ENCODE measurements around the gene POMGNT2.

The POMGNT2 gene

DNA sequence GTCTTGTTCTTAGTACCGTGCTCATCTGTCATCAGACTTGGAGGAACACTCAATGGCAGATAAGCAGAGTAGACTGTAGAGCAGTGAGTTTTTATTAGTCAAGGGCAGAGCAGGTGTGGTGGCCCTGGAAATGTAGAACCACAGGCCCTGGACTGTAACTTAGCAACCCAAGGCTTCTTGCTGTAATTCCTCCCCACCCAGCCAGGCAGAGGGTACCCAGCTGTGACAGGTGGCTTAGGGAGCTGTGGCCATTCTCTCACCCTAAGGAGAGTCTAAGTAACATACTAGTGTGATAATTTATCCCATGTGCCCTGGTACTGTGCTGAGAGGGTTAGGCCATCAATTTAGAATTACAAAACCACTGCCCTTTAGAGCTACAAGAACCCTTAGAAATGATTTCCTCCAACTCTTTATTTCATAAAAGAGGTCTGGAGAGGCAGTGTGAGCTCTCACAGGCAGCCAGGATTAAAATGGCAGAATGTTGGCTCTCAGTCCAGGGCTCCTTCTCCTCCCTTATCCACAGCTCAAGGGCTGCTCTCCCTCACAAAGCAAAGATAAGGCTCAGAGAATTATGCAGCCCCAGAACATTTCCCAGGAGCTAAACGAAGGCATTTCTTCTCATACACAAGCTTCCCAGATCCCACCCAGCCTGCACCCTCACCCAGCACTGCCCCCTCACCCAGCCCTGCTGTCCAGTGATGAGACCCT is 3.0 kb downstream of the POMGNT2 start:
- peak; percentile 1 for DNase-seq

DNA sequence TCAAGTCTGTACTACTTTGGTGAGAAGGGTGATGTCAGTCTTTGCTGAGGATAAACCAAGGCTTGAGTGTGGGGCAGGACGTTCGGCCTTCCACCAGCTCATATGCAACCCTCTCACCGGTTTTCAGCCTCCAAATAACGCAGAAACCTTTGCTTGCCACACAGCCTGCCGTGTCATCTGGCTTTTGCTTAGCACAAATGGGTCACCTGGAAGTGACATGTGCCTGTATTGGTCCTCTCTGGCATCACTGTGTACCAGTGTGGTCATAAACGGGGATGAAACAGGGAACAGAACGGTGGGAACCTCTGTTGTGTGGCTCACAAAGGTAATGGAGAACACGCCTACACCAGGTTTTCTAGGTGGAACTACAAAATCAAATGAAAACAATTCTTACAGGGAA is 7.1 kb downstream of the POMGNT2 start:
- no peak for DNase-seq

DNA sequence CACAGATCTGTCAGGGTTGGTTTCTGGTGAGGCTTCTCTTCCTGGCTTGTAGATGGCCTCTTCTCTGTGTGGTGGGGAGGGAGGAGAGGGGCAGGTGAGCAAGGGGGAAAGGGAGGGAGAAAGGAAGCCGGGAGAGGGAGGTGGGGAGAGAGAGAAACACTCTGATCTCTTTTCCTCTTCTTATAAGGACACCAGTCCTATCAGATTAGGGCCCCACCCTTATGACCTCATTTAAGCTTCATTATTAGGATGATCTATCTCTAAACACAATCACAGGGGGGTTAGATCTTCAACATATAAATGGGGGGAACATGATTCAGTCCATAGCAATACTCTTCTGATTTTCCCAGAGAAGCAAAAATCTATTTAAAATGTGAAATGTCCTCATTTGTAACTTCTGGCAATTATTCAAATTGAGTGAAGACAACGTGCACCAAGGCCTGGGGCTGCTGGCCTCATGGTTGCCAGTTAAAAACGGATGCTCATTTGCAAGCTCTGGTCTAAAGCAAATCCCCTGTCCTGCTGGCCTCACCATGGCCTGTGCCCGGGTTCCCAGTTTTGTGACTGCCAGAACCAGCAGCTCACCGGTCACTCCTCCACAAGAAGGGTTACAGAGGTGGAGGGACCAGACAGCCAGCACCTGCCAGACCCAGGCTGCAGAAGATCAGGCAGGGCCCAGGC is 8.3 kb downstream of the POMGNT2 start:
- DNase-seq = peak; percentile 53

DNA sequence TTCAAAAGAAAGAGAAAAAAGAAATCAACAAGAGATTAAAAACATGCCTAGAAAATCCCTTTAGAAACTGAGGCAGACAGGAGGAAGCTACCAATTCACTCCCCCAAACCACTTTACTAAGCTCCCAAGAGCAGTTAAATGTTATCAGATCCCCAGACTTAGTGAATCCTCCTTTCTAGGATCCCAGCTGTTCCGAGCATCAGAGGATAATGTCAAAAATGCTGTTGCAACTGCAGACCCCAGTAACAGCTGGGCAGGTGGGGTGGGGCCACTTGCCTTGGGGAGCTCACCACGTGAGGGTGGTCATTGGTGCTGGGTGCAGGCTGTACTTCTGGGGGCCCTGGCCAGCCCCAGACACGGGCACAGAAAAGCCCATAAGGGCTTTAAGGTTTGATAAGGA is 9.1 kb downstream of the POMGNT2 start:
- DNase-seq = peak; percentile 66

DNA sequence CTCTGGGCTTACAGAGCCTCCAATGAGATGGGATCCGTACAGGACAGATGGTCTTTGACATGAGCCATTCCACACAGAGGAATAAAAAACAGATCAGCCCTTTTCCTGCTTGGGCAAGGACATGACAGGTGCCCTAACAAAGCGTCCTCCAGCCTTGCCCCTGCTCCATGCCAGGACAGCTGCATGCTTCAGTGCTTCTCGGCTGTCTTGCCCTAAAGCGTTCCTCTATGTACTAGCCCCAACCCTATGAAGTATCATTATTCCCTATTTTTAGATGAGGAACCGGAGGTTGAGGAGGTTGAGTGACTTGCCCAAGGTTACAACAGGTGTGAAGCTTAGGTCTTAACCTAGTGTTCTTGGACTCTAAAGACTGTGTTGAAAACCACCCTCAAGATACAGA is 10.5 kb downstream of the POMGNT2 start:
- no peak for DNase-seq

DNA sequence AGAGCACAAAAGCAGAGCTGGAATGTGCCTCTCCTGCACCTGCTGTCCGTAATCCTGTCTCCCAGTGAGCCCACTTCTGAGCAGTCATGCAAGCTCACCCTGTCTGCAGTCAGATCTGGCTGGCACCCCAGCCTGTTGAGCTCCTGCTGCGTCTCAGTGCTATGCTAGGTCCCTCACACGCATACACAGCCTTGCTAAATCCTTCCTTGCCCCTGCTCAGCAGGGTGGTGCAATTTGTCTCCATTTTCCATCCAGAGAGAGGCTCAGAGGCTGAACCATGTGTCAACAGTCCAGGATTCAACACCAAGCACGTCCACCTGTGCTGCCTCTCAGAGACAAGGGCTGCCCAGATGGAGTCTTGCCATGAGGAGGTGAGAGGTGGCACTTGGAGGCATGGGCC is 11.0 kb downstream of the POMGNT2 start:
- DNase-seq = peak; percentile 70

DNA sequence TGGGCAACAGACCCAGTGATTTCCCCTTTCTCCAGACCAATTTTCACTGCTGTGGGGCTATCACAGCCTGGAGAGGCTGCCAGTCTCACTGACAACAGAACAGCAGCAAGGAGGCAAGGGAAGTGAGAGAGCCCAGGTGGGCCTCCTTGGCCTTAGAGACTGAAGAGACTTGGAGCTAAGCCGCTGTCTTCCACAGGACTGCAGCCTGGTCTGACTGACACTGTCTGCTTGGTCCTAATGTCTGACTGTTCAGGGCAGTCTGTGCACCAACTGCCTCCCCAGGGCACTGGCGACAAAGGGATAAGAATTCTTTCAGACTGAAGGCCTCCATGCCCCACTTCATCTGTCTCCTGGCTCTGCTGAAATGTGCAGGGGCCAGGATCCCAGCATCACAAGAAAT is 11.5 kb downstream of the POMGNT2 start:
- peak; percentile 89 for DNase-seq

DNA sequence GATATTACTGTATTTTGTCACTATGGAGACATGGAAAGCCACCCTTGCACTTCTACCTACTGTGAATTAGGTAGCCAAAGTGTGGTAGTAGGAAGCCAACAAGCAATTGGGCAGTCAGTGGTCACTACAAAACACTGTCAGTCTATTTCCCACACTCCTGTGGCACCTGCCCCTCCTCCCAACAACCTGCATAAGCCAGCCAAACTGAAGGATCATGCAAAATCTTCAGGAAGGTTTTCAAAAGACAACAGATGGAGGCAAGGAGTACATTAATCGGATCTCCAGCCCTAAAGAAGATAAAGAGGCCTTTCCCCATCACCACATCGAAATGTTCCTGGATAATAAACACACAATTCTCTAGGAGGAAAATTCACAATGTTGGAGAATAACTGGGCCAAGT is 11.9 kb downstream of the POMGNT2 start:
- peak; percentile 85 for DNase-seq

DNA sequence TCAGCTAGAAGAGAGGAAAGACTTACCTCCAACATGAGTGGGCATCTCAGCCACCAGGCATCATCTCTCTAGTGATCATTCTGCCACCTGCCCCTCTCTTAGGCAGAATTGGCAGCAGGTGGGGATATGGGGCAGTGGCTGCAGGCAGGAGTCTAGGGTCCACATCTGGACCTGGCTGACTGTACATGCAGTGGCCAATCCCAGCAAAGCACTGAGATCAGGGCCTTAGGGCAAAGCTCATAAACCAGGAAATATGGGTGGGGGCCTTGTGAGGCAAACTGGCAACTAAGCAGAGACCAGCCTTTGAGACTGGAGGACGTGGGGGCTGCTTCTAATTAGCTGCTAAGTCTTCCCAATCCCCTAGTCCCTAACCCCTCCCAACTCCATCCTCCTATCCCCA is 12.9 kb downstream of the POMGNT2 start:
- peak; percentile 86 for DNase-seq

DNA sequence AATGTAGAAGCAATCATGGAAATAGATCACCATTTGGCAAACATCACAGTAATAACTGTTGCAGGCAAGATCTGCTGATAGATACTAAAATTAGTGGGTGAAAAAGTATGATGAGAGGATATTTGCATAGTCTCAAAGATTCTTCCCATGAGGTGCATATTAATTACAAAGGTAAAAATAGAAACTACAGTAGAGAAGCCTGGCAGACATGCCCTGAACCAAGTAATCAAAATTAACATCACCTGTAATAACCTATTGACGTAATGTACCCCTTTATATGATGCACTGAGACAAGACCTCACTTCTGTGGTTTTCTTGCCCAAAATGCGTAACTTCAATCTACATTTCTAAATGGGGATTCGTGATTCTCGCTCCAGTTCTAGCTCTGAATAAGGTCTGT is 14.4 kb downstream of the POMGNT2 start:
- no peak for DNase-seq

DNA sequence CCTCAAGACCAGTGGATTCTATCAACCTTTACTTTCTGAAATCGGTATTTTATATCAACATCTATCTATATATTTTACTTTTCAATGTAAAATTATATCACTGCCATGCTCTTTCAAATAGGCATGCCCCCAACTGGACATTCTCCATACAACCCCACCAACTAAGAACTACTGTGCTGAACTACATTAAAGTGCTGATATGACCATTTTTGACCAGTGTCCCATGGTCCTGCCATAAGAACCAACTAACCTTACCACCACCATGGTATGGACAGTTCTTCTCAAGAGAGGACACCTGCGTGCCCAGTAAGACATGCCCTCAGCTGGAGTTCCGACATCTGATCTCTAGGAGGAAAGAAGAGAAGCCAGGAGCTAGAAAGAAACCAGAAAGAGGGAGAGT is 15.6 kb downstream of the POMGNT2 start:
- DNase-seq = no peak

DNA sequence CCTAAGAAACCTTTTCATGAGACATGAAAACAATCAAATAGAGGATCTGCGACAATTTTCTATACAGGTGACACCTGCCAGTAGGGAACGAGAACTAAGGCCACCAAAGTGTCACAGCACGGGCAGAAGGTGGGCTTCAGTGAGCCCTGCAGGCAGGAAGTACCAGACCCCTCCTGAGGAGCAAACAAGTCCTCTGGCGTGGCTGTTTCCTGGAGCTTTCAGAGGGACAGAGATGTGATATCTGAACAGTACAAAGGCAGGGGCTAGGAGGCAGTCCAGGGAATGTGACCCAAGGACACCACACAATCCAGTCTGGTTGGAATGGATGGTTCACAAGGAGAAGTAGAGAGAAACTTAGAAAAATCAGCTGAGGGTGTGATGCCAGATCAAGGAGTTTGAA is 16.8 kb downstream of the POMGNT2 start:
- DNase-seq = no peak

DNA sequence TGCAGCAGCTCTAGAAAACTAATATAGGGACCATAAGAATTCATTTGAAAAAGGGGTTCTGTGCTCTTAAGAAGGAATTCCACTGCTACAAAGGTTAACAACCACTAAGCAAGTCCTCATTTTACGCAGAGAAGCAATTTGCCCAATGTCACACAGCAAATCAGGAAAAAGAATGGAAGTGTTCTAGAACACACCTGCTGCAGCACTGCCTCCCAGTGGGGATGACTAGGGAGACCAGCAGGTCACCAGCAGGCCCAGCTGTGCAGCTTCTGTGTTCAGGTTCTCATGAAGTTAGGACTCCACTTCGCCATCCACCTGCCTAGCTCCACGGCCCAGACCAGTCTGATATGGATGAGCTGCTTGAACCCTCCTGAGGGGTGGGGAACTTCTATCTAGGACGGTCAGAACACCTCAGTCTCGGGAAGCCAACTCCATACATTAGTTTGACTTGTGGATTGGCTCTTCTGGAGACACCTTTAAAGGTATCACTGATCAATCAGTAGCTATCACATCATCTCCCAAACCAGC is 18.6 kb downstream of the POMGNT2 start:
- DNase-seq = no peak

DNA sequence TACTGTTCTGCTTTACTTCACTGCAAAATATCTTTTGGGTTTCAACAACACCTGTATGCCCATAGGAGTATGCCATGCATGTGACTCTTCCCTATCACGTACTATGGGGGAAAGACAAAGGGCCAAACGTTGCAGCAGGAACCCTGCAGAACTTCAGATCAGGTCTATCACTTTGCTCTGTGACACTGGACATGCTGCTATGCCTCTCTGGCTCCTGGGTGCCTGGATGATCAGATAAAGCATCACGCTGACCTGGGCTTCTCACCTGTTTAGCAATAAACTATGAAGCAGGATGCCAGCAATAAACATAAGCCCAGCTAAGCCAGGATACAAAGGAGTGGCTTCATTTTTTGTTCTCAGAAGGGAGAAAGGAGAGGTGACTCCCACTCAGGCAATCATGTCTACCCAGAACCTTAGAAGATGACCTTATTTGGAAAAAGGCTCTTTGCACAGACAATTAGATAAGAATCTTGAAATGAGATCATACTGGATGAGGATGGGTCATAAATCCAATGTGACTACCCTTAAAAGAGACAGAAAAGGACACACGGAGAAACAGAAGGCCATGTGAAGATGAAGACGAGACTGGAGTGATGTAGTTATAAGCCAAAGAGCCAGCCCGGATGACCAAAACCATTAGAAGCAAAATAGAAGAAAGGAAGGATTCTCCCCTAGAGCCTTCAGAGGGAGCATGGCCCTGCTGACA is 19.3 kb downstream of the POMGNT2 start:
- DNase-seq = no peak

DNA sequence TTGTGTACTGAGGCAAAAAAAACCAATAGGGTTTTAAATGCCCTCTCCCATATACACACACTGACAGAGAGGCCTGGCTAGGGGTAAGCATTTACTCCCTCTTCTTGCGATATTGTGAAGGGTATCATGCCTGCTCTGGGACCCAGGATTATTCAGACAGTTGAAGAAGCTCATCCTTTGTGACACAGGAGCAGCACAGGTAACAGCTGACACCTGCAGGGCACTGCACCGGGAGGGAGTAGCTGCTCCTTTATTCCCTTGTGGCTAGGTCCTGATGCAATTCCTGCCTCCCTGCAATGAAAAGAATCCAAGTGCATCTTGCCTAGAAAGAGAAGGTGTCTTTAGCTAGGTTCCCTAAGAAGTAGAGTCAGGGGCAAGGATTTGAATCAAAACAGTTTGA is 23.4 kb downstream of the POMGNT2 start:
- no peak for DNase-seq

DNA sequence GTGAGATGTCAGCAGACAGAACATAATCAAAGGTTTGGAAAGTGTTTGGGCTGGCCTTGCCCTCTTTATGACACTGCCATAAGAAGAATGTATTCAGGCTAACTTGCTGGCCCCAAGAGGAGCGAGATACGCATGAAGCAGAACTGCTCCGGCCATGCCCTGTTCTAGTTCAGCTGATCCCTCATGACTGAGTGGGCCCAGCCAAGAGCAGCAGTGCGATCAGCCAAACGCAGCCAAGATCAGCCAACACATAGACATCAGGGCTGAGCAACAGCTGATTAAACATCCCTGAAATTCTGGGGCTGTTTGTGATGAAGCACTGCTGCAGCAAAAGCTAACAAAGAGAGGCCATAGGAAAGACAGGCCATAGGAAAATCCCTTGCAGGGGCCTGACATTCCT is 24.1 kb downstream of the POMGNT2 start:
- no peak for DNase-seq

DNA sequence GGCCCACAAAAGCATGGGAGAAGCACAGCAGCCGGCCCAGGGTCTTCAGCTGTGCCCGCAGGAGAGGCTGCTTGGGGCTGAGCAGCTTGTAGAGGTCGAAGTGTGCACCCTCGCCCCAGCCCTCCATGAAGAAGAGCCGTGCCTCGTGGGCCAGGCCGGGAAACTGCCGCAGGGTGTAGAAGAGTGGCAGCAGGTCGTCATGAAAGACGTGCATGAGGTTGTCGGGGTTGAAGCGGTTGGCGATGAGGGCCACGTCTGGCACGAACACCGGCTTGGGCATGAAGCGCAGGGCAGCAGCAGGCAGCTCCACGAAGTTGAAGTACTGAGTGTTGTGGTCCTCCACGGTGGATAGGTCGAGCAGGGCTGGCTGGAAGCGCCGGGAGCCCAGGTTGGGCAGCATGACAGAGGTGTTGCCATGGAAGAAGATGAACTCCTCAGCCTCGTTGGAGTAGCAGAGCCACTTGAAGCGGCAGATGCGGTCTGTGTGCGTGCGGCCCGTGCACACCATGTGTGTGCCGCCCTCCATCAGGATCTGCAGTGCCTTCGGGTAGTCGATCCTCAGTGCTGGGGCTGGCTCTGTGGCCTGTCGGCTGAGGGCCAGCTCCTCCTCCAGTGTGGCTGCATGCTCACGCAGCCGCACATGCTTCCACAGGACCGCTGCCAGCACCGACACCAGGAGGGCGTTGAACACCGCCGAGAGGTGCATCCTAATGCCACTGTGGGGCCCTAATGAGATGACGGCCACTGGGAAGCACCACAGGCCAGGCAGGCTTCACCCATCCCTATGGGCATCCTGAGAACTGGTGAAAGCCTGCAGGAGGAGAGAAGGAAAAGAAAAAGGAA is 24.9 kb downstream of the POMGNT2 start:
- no peak for DNase-seq

DNA sequence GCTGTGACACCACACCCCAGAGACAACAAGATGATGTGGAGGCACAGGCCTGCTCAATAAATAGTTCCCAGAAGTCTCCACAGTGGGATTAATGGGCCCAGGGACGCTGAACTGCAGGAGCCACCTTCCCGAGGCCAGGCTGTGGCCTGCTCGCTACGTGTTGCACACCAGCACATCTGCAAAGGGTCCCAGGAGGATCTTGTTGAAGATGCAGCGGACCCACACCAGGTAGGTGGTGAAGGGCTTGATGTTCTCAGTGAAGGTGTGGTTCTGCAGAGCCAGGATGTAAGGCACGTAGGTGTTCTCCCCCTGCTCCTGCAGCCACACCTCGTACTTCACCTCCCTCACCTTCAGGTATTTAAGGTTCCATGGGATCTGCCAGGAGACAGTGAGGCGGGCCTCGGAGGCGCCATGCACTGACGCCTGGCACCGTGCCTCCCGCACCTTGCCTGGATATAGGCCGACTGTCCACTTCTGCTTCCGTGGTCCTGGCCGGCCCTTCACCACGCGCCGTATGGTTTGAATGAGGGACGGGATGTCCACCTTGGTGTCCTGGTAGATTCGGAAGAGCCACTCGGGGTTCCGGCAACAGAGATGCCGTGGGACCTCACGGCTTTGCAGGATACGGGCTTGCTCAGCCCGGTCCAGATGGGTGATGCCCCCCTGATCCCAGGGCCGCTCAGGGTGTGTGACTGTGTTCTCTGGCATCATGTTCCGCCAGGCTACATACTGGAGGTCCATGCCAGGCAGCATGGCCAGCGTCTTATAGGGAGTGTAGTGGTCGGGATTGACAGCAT is 26.1 kb downstream of the POMGNT2 start:
- DNase-seq = no peak

DNA sequence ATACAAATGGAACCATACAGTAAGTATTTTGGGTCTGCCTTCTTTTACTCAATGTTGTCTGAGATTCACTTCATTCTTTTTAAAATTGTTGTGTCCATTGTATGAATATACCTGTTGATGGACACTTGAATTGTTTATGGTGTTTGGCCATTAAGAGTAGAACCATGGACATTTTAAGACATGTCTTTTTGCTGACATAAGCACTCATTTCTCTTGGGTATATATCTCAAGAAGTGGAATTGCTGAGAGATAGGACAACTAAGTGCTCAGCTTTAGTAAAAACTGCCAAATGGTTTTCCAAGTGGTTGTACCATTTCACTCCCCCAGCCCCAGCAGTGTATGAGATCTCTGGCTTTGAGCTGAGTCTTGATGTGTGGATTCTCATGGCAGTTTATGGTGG is 28.2 kb downstream of the POMGNT2 start:
- DNase-seq = no peak

DNA sequence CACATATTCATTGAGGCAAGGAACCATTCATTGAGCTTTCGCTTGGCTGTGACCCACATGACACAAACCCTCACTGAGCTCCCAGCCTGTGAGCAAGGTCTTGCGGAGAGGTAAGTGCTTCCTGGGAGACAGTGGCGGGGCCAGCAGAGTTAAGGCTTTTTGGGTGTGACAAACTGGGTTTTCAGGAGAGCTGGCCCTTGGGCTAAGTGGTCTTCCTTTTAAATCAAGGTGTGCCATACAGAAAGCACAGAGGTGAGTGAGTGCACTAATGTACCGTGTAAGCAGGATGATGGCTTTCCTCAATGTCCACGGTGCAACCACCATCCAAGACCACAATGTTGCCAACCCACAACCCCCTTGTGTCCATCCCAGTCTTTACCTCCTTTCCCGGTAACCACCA is 28.6 kb downstream of the POMGNT2 start:
- no peak for DNase-seq

DNA sequence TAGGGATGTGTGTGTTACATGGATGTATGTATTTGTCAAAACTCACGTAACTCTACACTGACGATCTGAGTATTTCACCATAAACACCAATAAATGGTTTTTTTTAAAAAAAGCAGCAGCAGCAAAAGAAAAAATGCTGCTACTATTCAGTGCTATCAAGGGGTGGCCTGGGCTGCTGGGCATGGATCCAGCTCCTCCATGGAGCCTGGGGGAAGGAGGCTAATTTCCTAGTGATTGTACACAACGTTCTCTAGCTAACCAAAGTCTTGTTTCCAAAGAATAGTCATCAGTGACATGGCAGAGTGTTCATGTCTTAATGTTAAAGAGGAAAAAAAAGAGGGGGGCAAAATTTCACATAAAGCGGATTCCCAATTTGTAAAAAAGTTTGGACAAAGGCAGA is 29.0 kb downstream of the POMGNT2 start:
- DNase-seq = no peak

Data from NCI-H82 (cell line).